Right lobe of liver (tissue), 4 donors: ENCODE results near the gene HLA-C.

Source experiments
- POLR2A ChIP-seq: fragments of 450-650 bp; IDR thresholded peaks from one replicate; pipeline ENCODE4 v1.6.1; 2017; ENCODE audit warnings: antibody characterized with exemption, mild to moderate bottlenecking
- TF ChIP-seq, protein P1 (sequence below), 4 donors: fragments of 200-600 bp in 3 of 4; fragments of 450-650 bp in 1 of 4; IDR thresholded peaks; one replicate each; pipeline versions ENCODE4 v1.5.1 to v1.8.0; 2016 to 2022; ENCODE audit warnings: antibody characterized with exemption in 4 of 4, mild to moderate bottlenecking in 2 of 4
- donor health status: DM: no; HTN: no; CAD: no.
- donor health status: DM: no; HTN: no; CAD: no.
- donor health status: DM: no; HTN: yes; CAD: no.

- TF ChIP-seq, protein P1, sequence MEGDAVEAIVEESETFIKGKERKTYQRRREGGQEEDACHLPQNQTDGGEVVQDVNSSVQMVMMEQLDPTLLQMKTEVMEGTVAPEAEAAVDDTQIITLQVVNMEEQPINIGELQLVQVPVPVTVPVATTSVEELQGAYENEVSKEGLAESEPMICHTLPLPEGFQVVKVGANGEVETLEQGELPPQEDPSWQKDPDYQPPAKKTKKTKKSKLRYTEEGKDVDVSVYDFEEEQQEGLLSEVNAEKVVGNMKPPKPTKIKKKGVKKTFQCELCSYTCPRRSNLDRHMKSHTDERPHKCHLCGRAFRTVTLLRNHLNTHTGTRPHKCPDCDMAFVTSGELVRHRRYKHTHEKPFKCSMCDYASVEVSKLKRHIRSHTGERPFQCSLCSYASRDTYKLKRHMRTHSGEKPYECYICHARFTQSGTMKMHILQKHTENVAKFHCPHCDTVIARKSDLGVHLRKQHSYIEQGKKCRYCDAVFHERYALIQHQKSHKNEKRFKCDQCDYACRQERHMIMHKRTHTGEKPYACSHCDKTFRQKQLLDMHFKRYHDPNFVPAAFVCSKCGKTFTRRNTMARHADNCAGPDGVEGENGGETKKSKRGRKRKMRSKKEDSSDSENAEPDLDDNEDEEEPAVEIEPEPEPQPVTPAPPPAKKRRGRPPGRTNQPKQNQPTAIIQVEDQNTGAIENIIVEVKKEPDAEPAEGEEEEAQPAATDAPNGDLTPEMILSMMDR (IDR thresholded peaks at IDR 0.05): no peak
- no peak for TF ChIP-seq POLR2A
These were observed 6.0 kb downstream of the HLA-C start for GRCh38 chr6:31265926-31266325.
